ENCODE results near the gene OPN3.

DNA sequence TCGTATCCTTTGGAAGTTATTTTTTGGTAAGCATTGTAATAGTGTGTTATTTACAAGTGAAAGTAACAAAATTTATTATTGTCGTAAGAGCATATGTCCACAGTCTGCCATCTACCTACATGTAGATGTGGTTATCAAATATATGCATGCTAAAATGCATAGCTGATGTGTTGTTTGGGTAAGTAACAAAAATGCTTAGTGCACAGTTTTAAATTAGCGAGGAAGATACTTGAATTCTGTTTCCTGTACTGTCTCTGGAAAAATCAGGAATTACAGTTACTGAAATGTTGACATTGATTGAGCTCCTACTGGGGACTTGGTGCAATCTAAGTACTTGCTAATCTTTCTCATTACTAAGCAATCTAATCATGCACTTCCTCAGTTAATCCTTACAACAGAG lies 26.2 kb upstream of the OPN3 start:
- TF ChIP-seq ZFP3 (CRISPR knock-in tag; IDR thresholded peaks at IDR 0.05): no peak
- TF ChIP-seq CSDC2 (CRISPR knock-in tag; IDR thresholded peaks at IDR 0.05): no peak
- no peak for TF ChIP-seq ARNTL (CRISPR knock-in tag; IDR thresholded peaks at IDR 0.05; ENCODE audit: borderline replicate concordance, low read depth)
- TF ChIP-seq, protein P1, sequence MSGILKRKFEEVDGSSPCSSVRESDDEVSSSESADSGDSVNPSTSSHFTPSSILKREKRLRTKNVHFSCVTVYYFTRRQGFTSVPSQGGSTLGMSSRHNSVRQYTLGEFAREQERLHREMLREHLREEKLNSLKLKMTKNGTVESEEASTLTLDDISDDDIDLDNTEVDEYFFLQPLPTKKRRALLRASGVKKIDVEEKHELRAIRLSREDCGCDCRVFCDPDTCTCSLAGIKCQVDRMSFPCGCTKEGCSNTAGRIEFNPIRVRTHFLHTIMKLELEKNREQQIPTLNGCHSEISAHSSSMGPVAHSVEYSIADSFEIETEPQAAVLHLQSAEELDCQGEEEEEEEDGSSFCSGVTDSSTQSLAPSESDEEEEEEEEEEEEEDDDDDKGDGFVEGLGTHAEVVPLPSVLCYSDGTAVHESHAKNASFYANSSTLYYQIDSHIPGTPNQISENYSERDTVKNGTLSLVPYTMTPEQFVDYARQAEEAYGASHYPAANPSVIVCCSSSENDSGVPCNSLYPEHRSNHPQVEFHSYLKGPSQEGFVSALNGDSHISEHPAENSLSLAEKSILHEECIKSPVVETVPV (CRISPR knock-in tag; IDR thresholded peaks at IDR 0.05): no peak
- no peak for TF ChIP-seq ZFP30 (CRISPR knock-in tag; IDR thresholded peaks at IDR 0.05)
- no peak for TF ChIP-seq RARB (CRISPR knock-in tag; IDR thresholded peaks at IDR 0.05)
- no peak for TF ChIP-seq TOX (CRISPR knock-in tag; IDR thresholded peaks at IDR 0.05; ENCODE audit: borderline replicate concordance)
- no peak for TF ChIP-seq TCF4 (CRISPR knock-in tag; IDR thresholded peaks at IDR 0.05; ENCODE audit: borderline replicate concordance)
- TF ChIP-seq, protein P2, sequence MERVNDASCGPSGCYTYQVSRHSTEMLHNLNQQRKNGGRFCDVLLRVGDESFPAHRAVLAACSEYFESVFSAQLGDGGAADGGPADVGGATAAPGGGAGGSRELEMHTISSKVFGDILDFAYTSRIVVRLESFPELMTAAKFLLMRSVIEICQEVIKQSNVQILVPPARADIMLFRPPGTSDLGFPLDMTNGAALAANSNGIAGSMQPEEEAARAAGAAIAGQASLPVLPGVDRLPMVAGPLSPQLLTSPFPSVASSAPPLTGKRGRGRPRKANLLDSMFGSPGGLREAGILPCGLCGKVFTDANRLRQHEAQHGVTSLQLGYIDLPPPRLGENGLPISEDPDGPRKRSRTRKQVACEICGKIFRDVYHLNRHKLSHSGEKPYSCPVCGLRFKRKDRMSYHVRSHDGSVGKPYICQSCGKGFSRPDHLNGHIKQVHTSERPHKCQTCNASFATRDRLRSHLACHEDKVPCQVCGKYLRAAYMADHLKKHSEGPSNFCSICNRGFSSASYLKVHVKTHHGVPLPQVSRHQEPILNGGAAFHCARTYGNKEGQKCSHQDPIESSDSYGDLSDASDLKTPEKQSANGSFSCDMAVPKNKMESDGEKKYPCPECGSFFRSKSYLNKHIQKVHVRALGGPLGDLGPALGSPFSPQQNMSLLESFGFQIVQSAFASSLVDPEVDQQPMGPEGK (CRISPR knock-in tag; IDR thresholded peaks at IDR 0.05; ENCODE audit: borderline replicate concordance): no peak
- TF ChIP-seq OSR1 (CRISPR knock-in tag; IDR thresholded peaks at IDR 0.05): no peak
- no peak for TF ChIP-seq ZC3H10 (CRISPR knock-in tag; IDR thresholded peaks at IDR 0.05)
- TF ChIP-seq ESRRG (CRISPR knock-in tag; IDR thresholded peaks at IDR 0.05): no peak
- TF ChIP-seq, protein P3, sequence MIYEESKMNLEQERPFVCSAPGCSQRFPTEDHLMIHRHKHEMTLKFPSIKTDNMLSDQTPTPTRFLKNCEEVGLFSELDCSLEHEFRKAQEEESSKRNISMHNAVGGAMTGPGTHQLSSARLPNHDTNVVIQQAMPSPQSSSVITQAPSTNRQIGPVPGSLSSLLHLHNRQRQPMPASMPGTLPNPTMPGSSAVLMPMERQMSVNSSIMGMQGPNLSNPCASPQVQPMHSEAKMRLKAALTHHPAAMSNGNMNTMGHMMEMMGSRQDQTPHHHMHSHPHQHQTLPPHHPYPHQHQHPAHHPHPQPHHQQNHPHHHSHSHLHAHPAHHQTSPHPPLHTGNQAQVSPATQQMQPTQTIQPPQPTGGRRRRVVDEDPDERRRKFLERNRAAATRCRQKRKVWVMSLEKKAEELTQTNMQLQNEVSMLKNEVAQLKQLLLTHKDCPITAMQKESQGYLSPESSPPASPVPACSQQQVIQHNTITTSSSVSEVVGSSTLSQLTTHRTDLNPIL (CRISPR knock-in tag; IDR thresholded peaks at IDR 0.05; ENCODE audit: low read depth): no peak
- no peak for TF ChIP-seq ZNF70 (CRISPR knock-in tag; IDR thresholded peaks at IDR 0.05)
